Stimulated activated effector memory CD8-positive, alpha-beta T cell treated with anti-CD3 and anti-CD28 coated beads, Interleukin-12 subunit alpha, Interleukin-12 subunit beta, amount 100 ng/mL, for 72 hours (primary cell): ENCODE measurements around the gene SARDH.

Experiments
- ATAC-seq: fragments of 150-1000 bp; cut with Tn5 transposase; 2 replicates; pipeline ENCODE4 v1.10.0; 2021
- DNase-seq, 2 donors: peaks; one replicate each; pipeline ENCODE4 v3.0.0; 2021 to 2022; ENCODE audit warnings: low spot score in 2 of 2
- H3K27ac Mint-ChIP-seq: one replicate; pipeline ENCODE4 v1.8.0; 2022; ENCODE audit warnings: mild to moderate bottlenecking, mixed read lengths
- H3K36me3 Mint-ChIP-seq: one replicate; pipeline ENCODE4 v1.8.0; 2022; ENCODE audit warnings: mild to moderate bottlenecking, mixed read lengths
- H3K4me1 Mint-ChIP-seq: one replicate; pipeline ENCODE4 v1.8.0; 2022; ENCODE audit warnings: mixed read lengths
- H3K4me3 Mint-ChIP-seq: one replicate; pipeline ENCODE4 v1.8.0; 2022; ENCODE audit warnings: mild to moderate bottlenecking, mixed read lengths
- H3K9me3 Mint-ChIP-seq: one replicate; pipeline ENCODE4 v1.8.0; 2022; ENCODE audit warnings: mixed read lengths

SARDH gene

GRCh38 chr9:133614056-133614455 lies 124.1 kb downstream of the SARDH start:
- H3K4me3 Mint-ChIP-seq = no peak overlapping the region
- H3K27ac Mint-ChIP-seq = no peak overlapping the region
- H3K4me1 Mint-ChIP-seq = no peaks in the 10 kb centered on the region
- ATAC-seq (no peak), DNase-seq (no peak)
- H3K9me3 Mint-ChIP-seq = no peaks in the 10 kb centered on the region
- peaks cover 6% of the 10 kb centered on the region for H3K36me3 Mint-ChIP-seq
